HEK293 (cell line): Measurements from ENCODE around the gene MBD6.

Experiments used
- CTCF ChIA-PET: fragments of 350-600 bp; formaldehyde crosslinking; extraction: SDS; loops from one replicate; lab custom pipeline; 2021; ENCODE audit warnings: antibody characterized with exemption; lab: Yijun Ruan, JAX
- POLR2A ChIA-PET: fragments of 300-600 bp; formaldehyde crosslinking; extraction: SDS; loops from one replicate; lab custom pipeline; 2020; ENCODE audit warnings: antibody characterized with exemption, inconsistent platforms; lab: Yijun Ruan, JAX
- H3K27ac ChIP-seq: fragments of 200-500 bp; sonication (Bioruptor generic); 2 replicates; pipeline ENCODE4 v1.5.1; 2014; ENCODE audit warnings: low read depth, low read length, control low read depth, inconsistent platforms; ENCODE audit errors: extremely low read depth
- H3K36me3 ChIP-seq, 2 experiments: fragments of 200-500 bp in 1 of 2; sonication (Bioruptor generic) in 1 of 2; 1 replicate in 1 of 2; 2 replicates in 1 of 2; pipeline ENCODE4 v1.5.1; 2014 to 2017; ENCODE audit warnings: inconsistent platforms in 2 of 2, low read length in 2 of 2; ENCODE audit not compliant: control insufficient read depth in 2 of 2, insufficient read depth in 1 of 2
- H3K4me1 ChIP-seq: fragments of 200-500 bp; sonication (Bioruptor generic); 2 replicates; pipeline ENCODE4 v1.5.1; 2014; ENCODE audit warnings: mild to moderate bottlenecking, low read length, inconsistent platforms; ENCODE audit not compliant: control insufficient read depth, insufficient read depth
- H3K4me3 ChIP-seq: 2 replicates; pipeline ENCODE4 v1.5.1; 2011; ENCODE audit warnings: low read depth, mild to moderate bottlenecking, control low read depth, low read length, moderate library complexity
- H3K9me3 ChIP-seq: fragments of 200-500 bp; sonication (Bioruptor generic); 2 replicates; pipeline ENCODE4 v1.5.1; 2014; ENCODE audit warnings: low read depth, low read length, inconsistent platforms; ENCODE audit not compliant: control insufficient read depth, insufficient read depth
- GLIS2 ChIP-seq: fragments of 450-650 bp; formaldehyde crosslinking; IDR thresholded peaks from 2 replicates; pipeline ENCODE4 v1.5.1; 2016; ENCODE audit warnings: missing biosample characterization, missing genetic modification characterization
- IKZF3 ChIP-seq: fragments of 450-650 bp; IDR thresholded peaks from 2 replicates; pipeline ENCODE4 v1.5.0; 2018; ENCODE audit warnings: missing biosample characterization, mild to moderate bottlenecking, missing genetic modification characterization, moderate library complexity
- PRDM10 ChIP-seq: fragments of 450-650 bp; formaldehyde crosslinking; IDR thresholded peaks from 2 replicates; pipeline ENCODE4 v1.5.1; 2016; ENCODE audit warnings: missing biosample characterization, missing genetic modification characterization
- ZBTB6 ChIP-seq: fragments of 450-650 bp; formaldehyde crosslinking; IDR thresholded peaks from 2 replicates; pipeline ENCODE4 v1.5.1; 2017; ENCODE audit warnings: missing biosample characterization, missing genetic modification characterization
- ZBTB8A ChIP-seq: fragments of 450-650 bp; formaldehyde crosslinking; IDR thresholded peaks from 2 replicates; pipeline ENCODE4 v1.5.1; 2016; ENCODE audit warnings: missing biosample characterization, missing genetic modification characterization
- ZFP69B ChIP-seq: fragments of 450-650 bp; formaldehyde crosslinking; IDR thresholded peaks from 2 replicates; pipeline ENCODE4 v1.5.1; 2016; ENCODE audit warnings: missing biosample characterization, missing genetic modification characterization
- ZNF335 ChIP-seq: fragments of 450-650 bp; formaldehyde crosslinking; conservative IDR thresholded peaks from 2 replicates; pipeline ENCODE4 v1.5.1; 2016; ENCODE audit warnings: missing biosample characterization, missing genetic modification characterization
- ZNF354C ChIP-seq: fragments of 450-650 bp; formaldehyde crosslinking; IDR thresholded peaks from 2 replicates; pipeline ENCODE4 v1.5.1; 2016; ENCODE audit warnings: missing biosample characterization, missing genetic modification characterization, low read depth, borderline replicate concordance
- ZNF366 ChIP-seq: fragments of 450-650 bp; formaldehyde crosslinking; conservative IDR thresholded peaks from 2 replicates; pipeline ENCODE4 v1.5.1; 2016; ENCODE audit warnings: missing biosample characterization, missing genetic modification characterization
- ZNF416 ChIP-seq: fragments of 450-650 bp; formaldehyde crosslinking; IDR thresholded peaks from 2 replicates; pipeline ENCODE4 v1.5.1; 2016; ENCODE audit warnings: missing biosample characterization, missing genetic modification characterization
- ZNF426 ChIP-seq: fragments of 450-650 bp; formaldehyde crosslinking; IDR thresholded peaks from 2 replicates; pipeline ENCODE4 v1.5.1; 2017; ENCODE audit warnings: missing biosample characterization, missing genetic modification characterization, mild to moderate bottlenecking, inconsistent platforms, moderate library complexity
- ZNF596 ChIP-seq: fragments of 450-650 bp; IDR thresholded peaks from 2 replicates; pipeline ENCODE4 v1.5.0; 2018; ENCODE audit warnings: missing biosample characterization, mild to moderate bottlenecking, missing genetic modification characterization, moderate library complexity
- ZNF639 ChIP-seq: fragments of 450-650 bp; formaldehyde crosslinking; IDR thresholded peaks from 2 replicates; pipeline ENCODE4 v1.5.1; 2016; ENCODE audit warnings: missing biosample characterization, missing genetic modification characterization
- TF ChIP-seq, protein P1 (sequence below): fragments of 450-650 bp; formaldehyde crosslinking; IDR thresholded peaks from 2 replicates; pipeline ENCODE4 v1.5.1; 2016; ENCODE audit warnings: missing biosample characterization, missing genetic modification characterization, low read depth
- TF ChIP-seq, protein P2 (sequence below): fragments of 450-650 bp; formaldehyde crosslinking; IDR thresholded peaks from 2 replicates; pipeline ENCODE4 v1.5.1; 2016; ENCODE audit warnings: missing biosample characterization, missing genetic modification characterization

Gene MBD6

GRCh38 chr12:57550641-57551549 lies 28.3 kb downstream of the MBD6 start:
- Histone ChIP-seq H3K9me3 (no peaks in the 10 kb centered on the region), H3K4me1 (peaks cover 3% of the 10 kb centered on the region), H3K36me3 (peaks cover 0 to 3% of the 10 kb centered on the region in 2 experiments; a peak in 1 of 3 replicates), H3K27ac (no peak overlapping the region), H3K4me3 (no peak overlapping the region)
- POLR2A ChIA-PET, result no interaction called here
- CTCF ChIA-PET, result interaction anchor here (0.6 kb wide), 1 partner anchor 37 kb away, joined by 4 read pairs; no protein-coding TSS in a partner anchor
- TF ChIP-seq ZNF366, result peak; percentile 43; the same call in 1 of the 2 replicates
- TF ChIP-seq IKZF3 (tag by site-specific recombination), result no peak

- Histone ChIP-seq H3K36me3 (no peaks in the 10 kb centered on the region), H3K4me1 (peaks cover 2% of the 10 kb centered on the region; the same call in 1 of the 2 replicates), H3K9me3 (no peaks in the 10 kb centered on the region), H3K4me3 (no peak overlapping the region)
- CTCF ChIA-PET, result interaction anchor here (0.6 to 2.2 kb wide), 5 partner anchors 20 to 174 kb away, joined by 3 to 11 read pairs (median 4); no protein-coding TSS in a partner anchor
- POLR2A ChIA-PET, result interaction anchor here (0.9 kb wide), 1 partner anchor 33 kb away, joined by 4 read pairs; no protein-coding TSS in a partner anchor
- TF ChIP-seq ZBTB6 (tag by site-specific recombination) (no peak), ZNF596 (peak; percentile 83)
- TF ChIP-seq, all 188 proteins: peak for 1
- no peak overlapping the region for H3K27ac ChIP-seq
Observed at GRCh38 chr12:57551637-57552305, 29.1 kb downstream of the MBD6 start.

DNA sequence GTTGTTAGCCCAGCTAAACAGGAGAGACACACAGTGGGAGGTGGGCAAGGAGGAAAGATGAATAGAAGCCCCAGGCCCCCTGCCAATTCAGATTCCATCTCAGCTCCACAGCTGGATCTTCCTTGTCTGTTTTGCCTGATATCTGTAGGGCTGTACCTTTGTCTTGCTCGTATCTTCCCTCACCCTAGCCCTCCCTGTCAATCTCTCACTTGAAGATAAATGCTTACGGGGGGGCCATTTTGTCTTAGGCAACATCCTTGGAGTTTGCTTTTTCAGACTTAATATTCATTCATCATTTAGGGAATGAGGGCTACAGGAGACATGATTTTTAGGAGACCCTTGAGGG lies 29.7 kb downstream of the MBD6 start:
- no peak for TF ChIP-seq ZNF416 (tag by site-specific recombination)
- TF ChIP-seq, protein P1, sequence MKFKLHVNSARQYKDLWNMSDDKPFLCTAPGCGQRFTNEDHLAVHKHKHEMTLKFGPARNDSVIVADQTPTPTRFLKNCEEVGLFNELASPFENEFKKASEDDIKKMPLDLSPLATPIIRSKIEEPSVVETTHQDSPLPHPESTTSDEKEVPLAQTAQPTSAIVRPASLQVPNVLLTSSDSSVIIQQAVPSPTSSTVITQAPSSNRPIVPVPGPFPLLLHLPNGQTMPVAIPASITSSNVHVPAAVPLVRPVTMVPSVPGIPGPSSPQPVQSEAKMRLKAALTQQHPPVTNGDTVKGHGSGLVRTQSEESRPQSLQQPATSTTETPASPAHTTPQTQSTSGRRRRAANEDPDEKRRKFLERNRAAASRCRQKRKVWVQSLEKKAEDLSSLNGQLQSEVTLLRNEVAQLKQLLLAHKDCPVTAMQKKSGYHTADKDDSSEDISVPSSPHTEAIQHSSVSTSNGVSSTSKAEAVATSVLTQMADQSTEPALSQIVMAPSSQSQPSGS, result no peak
- TF ChIP-seq, protein P2, sequence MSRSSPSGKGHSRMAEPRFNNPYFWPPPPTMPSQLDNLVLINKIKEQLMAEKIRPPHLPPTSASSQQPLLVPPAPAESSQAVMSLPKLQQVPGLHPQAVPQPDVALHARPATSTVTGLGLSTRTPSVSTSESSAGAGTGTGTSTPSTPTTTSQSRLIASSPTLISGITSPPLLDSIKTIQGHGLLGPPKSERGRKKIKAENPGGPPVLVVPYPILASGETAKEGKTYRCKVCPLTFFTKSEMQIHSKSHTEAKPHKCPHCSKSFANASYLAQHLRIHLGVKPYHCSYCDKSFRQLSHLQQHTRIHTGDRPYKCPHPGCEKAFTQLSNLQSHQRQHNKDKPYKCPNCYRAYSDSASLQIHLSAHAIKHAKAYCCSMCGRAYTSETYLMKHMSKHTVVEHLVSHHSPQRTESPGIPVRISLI, result no peak
- TF ChIP-seq ZBTB8A (tag by site-specific recombination), result no peak
- TF ChIP-seq GLIS2 (tag by site-specific recombination), result no peak
- no peak for TF ChIP-seq ZFP69B (tag by site-specific recombination)
- no peak for TF ChIP-seq ZNF426 (tag by site-specific recombination)
- TF ChIP-seq ZNF639 (tag by site-specific recombination), result no peak
- no peak for TF ChIP-seq ZNF354C
- no peak for TF ChIP-seq ZNF335
- no peak for TF ChIP-seq PRDM10 (tag by site-specific recombination)
- no peak overlapping the region for H3K27ac ChIP-seq
- H3K36me3 ChIP-seq, result no peaks in the 10 kb centered on the region
- no peak overlapping the region for H3K4me3 ChIP-seq
- POLR2A ChIA-PET, result interaction anchor here (0.9 kb wide), 1 partner anchor 33 kb away, joined by 4 read pairs; no protein-coding TSS in a partner anchor
- CTCF ChIA-PET, result interaction anchor here (0.7 to 2.2 kb wide), 4 partner anchors 20 to 174 kb away, joined by 3 to 11 read pairs (median 6); no protein-coding TSS in a partner anchor
- H3K9me3 ChIP-seq, result no peaks in the 10 kb centered on the region
- peaks cover 2% of the 10 kb centered on the region; the same call in 1 of the 2 replicates for H3K4me1 ChIP-seq
